HepG2 (cell line): Measurements from ENCODE around the gene ING5. TPM values are rescaled to one million over a fixed set of nuclear protein-coding genes. Genes with fewer than 3 reads are reported as not detected.

Source experiments
- AGO1 ChIP-seq: fragments of 200-400 bp; formaldehyde crosslinking; IDR thresholded peaks from 2 replicates; pipeline ENCODE4 v1.6.1; 2017; ENCODE audit warnings: mild to moderate bottlenecking, low read depth, low read length, moderate library complexity; ENCODE audit not compliant: poor library complexity, severe bottlenecking
- ARID2 ChIP-seq: sonication (generic); formaldehyde crosslinking; IDR thresholded peaks from 2 replicates; pipeline ENCODE4 v1.8.1; 2022; ENCODE audit warnings: mild to moderate bottlenecking, missing genetic modification reagents, borderline replicate concordance
- DNMT3B ChIP-seq: conservative IDR thresholded peaks from 2 replicates; pipeline ENCODE4 v1.6.1; 2016; ENCODE audit warnings: missing biosample characterization, control low read depth
- MTERF4 ChIP-seq: sonication (generic); formaldehyde crosslinking; IDR thresholded peaks from 2 replicates; pipeline ENCODE4 v1.8.0; 2023; ENCODE audit warnings: mild to moderate bottlenecking, missing genetic modification reagents
- PRDM4 ChIP-seq: sonication (generic); formaldehyde crosslinking; IDR thresholded peaks from 2 replicates; pipeline ENCODE4 v1.9.0; 2021; ENCODE audit warnings: missing genetic modification reagents, borderline replicate concordance
- STAG1 ChIP-seq: sonication (generic); formaldehyde crosslinking; IDR thresholded peaks from 2 replicates; pipeline ENCODE4 v1.4.0; 2020; ENCODE audit warnings: missing genetic modification reagents
- ZBTB49 ChIP-seq: sonication (generic); formaldehyde crosslinking; IDR thresholded peaks from 2 replicates; pipeline ENCODE4 v1.4.0; 2020; ENCODE audit warnings: missing genetic modification reagents, borderline replicate concordance
- ZC3H4 ChIP-seq: sonication (generic); formaldehyde crosslinking; IDR thresholded peaks from 2 replicates; pipeline ENCODE4 v1.4.0; 2020; ENCODE audit warnings: missing genetic modification reagents, borderline replicate concordance
- ZKSCAN8 ChIP-seq: IDR thresholded peaks from 2 replicates; pipeline ENCODE4 v1.6.1; 2016; ENCODE audit warnings: borderline replicate concordance, missing genetic modification reagents, missing compliant biosample characterization
- ZNF232 ChIP-seq: sonication (generic); formaldehyde crosslinking; IDR thresholded peaks from 2 replicates; pipeline ENCODE4 v1.4.0; 2020; ENCODE audit warnings: missing genetic modification reagents, borderline replicate concordance
- ZNF574 ChIP-seq: sonication (generic); formaldehyde crosslinking; IDR thresholded peaks from 2 replicates; pipeline ENCODE4 v1.4.0; 2020; ENCODE audit warnings: missing genetic modification reagents
- polyA plus RNA-seq, 8 experiments: library from polyadenylated mRNA; depleted of rRNA in 3 of 8; stranded (reverse) in 7 of 8; unstranded in 1 of 8; fragments of >200 nt; fragmentation: Illumina TruSeq in 4 of 8; extraction: Trizol in 4 of 8; gene quantifications; 2 replicates each; pipeline versions ENCODE4 v1.2.1 to v1.2.3, GENCODE V29; 2011 to 2016; ENCODE audit warnings: low read depth in 4 of 8, missing spikeins in 1 of 8, mixed read lengths in 1 of 8; ENCODE audit not compliant: insufficient read depth in 1 of 8
- total RNA-seq, 5 experiments: library from RNA; depleted of rRNA; stranded (reverse); fragments of >200 nt; fragmentation: Illumina TruSeq; extraction: Trizol; gene quantifications; 2 replicates each; pipeline ENCODE4 v1.2.3, GENCODE V29; 2016; ENCODE audit warnings: low read depth in 1 of 5
- TF ChIP-seq, protein P1 (sequence below): sonication (generic); formaldehyde crosslinking; IDR thresholded peaks from 2 replicates; pipeline ENCODE4 v1.8.0; 2022; ENCODE audit warnings: missing genetic modification reagents, mild to moderate bottlenecking, borderline replicate concordance
- TF ChIP-seq, protein P2 (sequence below): IDR thresholded peaks from 2 replicates; pipeline ENCODE4 v1.6.1; 2016; ENCODE audit warnings: missing compliant biosample characterization, missing genetic modification reagents, borderline replicate concordance
- TF ChIP-seq, protein P3 (sequence below): IDR thresholded peaks from 2 replicates; pipeline ENCODE4 v1.6.1; 2016; ENCODE audit warnings: missing genetic modification reagents, missing compliant biosample characterization

ING5 gene
- total and polyA plus RNA-seq, 2 of the 13 experiments (the other 11 are each of a cell fraction or from before 2014, with no cell fraction given), result 61.9 to 71.9 TPM

DNA sequence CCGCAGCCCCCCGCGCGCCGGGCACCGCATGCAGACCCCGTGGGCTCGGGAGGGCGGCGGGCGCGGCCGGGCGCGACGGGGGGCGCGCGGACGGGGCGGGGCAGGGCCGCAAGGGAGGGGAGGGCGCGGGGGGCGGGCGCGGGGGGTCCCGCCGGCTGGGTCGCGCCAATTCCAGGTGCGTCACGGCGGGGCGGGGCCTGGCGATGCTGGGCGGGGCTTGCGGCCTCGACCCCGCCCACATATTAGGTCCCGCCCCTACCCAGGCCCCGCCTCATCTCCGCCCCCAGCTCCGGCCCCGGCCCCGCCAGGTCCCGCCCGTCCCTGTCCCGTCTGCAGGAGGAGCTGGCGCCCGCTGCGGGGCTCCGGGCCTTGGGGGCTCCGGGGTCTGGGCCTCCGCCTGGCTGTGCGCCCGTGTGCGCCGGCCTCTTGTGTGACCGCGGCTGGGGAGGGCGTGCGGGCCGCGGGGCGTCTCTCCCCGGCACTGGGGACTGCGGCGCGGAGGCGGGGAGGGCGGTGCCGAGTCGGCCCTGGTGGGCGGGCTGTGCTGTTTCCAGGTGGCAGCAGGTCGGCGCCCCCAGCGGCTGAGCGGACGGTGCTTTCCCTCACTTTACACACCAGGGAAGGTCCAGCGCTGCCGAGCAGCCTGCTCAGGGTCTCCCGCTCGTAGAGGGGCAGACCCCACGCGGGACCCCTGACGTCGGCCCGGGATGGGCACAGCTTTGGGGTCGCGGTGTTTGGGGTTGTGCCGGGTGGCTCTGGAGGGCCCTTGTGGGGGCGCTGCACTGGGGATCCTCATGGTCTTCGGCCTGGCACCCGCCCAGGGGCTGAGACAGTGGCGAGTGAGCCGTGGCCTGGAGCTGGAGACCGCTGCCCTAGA is 554 bp downstream of the ING5 start (continued):
- TF ChIP-seq, protein P1, sequence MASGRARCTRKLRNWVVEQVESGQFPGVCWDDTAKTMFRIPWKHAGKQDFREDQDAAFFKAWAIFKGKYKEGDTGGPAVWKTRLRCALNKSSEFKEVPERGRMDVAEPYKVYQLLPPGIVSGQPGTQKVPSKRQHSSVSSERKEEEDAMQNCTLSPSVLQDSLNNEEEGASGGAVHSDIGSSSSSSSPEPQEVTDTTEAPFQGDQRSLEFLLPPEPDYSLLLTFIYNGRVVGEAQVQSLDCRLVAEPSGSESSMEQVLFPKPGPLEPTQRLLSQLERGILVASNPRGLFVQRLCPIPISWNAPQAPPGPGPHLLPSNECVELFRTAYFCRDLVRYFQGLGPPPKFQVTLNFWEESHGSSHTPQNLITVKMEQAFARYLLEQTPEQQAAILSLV (CRISPR knock-in tag), result peak; percentile 74; the same call in 1 of the 2 replicates
- TF ChIP-seq, protein P2, sequence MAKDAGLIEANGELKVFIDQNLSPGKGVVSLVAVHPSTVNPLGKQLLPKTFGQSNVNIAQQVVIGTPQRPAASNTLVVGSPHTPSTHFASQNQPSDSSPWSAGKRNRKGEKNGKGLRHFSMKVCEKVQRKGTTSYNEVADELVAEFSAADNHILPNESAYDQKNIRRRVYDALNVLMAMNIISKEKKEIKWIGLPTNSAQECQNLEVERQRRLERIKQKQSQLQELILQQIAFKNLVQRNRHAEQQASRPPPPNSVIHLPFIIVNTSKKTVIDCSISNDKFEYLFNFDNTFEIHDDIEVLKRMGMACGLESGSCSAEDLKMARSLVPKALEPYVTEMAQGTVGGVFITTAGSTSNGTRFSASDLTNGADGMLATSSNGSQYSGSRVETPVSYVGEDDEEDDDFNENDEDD (CRISPR knock-in tag), result peak; percentile 74; the same call in 1 of the 2 replicates
- TF ChIP-seq PRDM4 (CRISPR knock-in tag), result 0 out of 2 replicates have a peak, but pooled peaks have one; percentile 24
- peak; percentile 66; the same call in 1 of the 2 replicates for TF ChIP-seq MTERF4 (CRISPR knock-in tag)
- TF ChIP-seq ZNF574 (CRISPR knock-in tag), result peak; percentile 64
- TF ChIP-seq DNMT3B (CRISPR knock-in tag), result no peak
- peak; percentile 52 for TF ChIP-seq STAG1
- no peak for TF ChIP-seq ZKSCAN8 (CRISPR knock-in tag)
- TF ChIP-seq ARID2, result 0 out of 2 replicates have a peak, but pooled peaks have one; percentile 21
- TF ChIP-seq ZC3H4 (CRISPR knock-in tag), result peak; percentile 68; the same call in 1 of the 2 replicates
- TF ChIP-seq AGO1, result peak; percentile 78
- TF ChIP-seq ZNF232 (CRISPR knock-in tag), result 0 out of 2 replicates have a peak, but pooled peaks have one; percentile 21
- TF ChIP-seq, protein P3, sequence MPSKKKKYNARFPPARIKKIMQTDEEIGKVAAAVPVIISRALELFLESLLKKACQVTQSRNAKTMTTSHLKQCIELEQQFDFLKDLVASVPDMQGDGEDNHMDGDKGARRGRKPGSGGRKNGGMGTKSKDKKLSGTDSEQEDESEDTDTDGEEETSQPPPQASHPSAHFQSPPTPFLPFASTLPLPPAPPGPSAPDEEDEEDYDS (CRISPR knock-in tag), result peak; percentile 29
- TF ChIP-seq ZBTB49 (CRISPR knock-in tag), result 0 out of 2 replicates have a peak, but pooled peaks have one; percentile 20
